CD4-positive, alpha-beta T cell treated with Interleukin-4 for 1 hour (primary cell): Measurements from ENCODE around the gene ZNF800.

ENCODE experiments used
- DNase-seq, 2 donors: peaks; one replicate each; pipeline ENCODE4 v3.0.0-alpha.2; 2020 to 2022

Gene ZNF800

GRCh38 chr7:127346575-127347256 lies 45.8 kb downstream of the ZNF800 start:
- no peak for DNase-seq

GRCh38 chr7:127342596-127342995 lies 49.9 kb downstream of the ZNF800 start:
- DNase-seq: no peak

GRCh38 chr7:127338122-127338521 lies 54.4 kb downstream of the ZNF800 start:
- DNase-seq: no peak

GRCh38 chr7:127337581-127337980 lies 54.9 kb downstream of the ZNF800 start:
- no peak for DNase-seq

- DNase-seq: no peak
These were observed 56.0 kb downstream of the ZNF800 start for GRCh38 chr7:127336458-127336857.

- no peak for DNase-seq
These were observed 59.6 kb downstream of the ZNF800 start for GRCh38 chr7:127332880-127333279.

GRCh38 chr7:127330070-127330469 lies 62.4 kb downstream of the ZNF800 start:
- no peak for DNase-seq

GRCh38 chr7:127322832-127323493 lies 69.5 kb downstream of the ZNF800 start:
- no peak for DNase-seq

GRCh38 chr7:127322351-127322750 lies 70.2 kb downstream of the ZNF800 start:
- peak in 1 of 2 donors; percentile 49 for DNase-seq

- no peak for DNase-seq
These were observed 71.5 kb downstream of the ZNF800 start for GRCh38 chr7:127320974-127321373.
